ENCODE data around the gene LZTR1.
"Not testable (repeated sequence)": the region's sequence is repeated elsewhere in the genome, so short reads cannot be mapped to it uniquely, and the experiment has no call there.

LZTR1 gene

DNA sequence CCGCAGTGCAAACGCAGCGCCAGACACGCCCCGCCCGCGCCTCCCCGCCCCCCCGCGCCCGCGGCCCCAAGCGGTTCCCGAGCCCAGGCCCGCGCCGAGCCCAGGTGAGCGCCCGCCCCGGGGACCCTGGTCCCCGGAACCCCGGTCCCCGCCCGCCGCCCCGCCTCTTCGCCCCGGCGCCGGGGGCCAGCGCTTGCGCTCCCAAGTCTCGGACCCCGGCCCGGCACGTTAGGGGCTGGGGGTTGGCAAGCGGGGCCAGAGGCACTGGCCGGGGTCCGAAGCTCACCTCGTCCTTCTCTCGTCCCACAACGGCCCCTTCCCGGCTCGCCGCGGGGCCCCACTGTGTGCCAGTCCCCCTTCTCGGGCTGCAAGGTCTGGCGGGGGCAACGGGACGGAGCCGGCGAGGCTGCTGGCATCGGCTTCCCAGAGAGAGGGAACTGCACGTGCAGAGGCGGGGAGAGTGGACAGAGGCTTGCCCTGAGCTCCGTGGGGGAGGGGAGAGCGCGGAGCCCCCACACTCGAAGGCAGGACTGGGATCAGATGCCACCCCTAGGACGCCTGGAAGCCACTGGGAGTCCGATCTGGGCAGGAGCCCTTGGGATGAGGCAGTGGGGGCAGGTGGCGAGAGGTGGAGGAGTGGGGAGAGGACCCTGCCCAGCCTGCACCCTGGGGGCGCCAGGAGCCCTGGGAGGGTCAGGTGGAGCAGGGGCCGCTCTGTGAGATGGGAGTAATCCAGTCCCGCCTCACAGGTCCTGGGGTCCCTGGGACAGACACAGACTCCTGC lies 16.8 kb upstream of the LZTR1 start:
- DNase-seq (ENCODE audit: low read depth in 1 of 2, low spot score in 1 of 2), result no peak

- no peak for DNase-seq (ENCODE audit: low read depth in 1 of 2, low spot score in 1 of 2)
Observed at GRCh38 chr22:20965888-20966855, 15.9 kb upstream of the LZTR1 start.

GRCh38 chr22:20966883-20967696 lies 15.0 kb upstream of the LZTR1 start, which contains the start of gene AIFM3:
Gene AIFM3 (plus strand): TSS chr22:20967255. CDS start chr22:20967945, 690 bp downstream.
- no peak for DNase-seq (ENCODE audit: low read depth in 1 of 2, low spot score in 1 of 2)

- no peak for DNase-seq (ENCODE audit: low read depth in 1 of 2, low spot score in 1 of 2)
Observed at GRCh38 chr22:20967697-20968211, 14.3 kb upstream of the LZTR1 start.

- DNase-seq (ENCODE audit: low read depth in 1 of 2, low spot score in 1 of 2), result no peak
Observed at GRCh38 chr22:20968281-20968977, 13.7 kb upstream of the LZTR1 start.

- DNase-seq (ENCODE audit: low read depth in 1 of 2, low spot score in 1 of 2), result no peak
Observed at GRCh38 chr22:20970939-20971657, 11.0 kb upstream of the LZTR1 start.

GRCh38 chr22:20972014-20972694 lies 9.9 kb upstream of the LZTR1 start:
- DNase-seq (ENCODE audit: low read depth in 1 of 2, low spot score in 1 of 2), result not testable (repeated sequence)

- no peak for DNase-seq (ENCODE audit: low read depth in 1 of 2, low spot score in 1 of 2)
Observed at GRCh38 chr22:20972933-20973577, 9.0 kb upstream of the LZTR1 start.

DNA sequence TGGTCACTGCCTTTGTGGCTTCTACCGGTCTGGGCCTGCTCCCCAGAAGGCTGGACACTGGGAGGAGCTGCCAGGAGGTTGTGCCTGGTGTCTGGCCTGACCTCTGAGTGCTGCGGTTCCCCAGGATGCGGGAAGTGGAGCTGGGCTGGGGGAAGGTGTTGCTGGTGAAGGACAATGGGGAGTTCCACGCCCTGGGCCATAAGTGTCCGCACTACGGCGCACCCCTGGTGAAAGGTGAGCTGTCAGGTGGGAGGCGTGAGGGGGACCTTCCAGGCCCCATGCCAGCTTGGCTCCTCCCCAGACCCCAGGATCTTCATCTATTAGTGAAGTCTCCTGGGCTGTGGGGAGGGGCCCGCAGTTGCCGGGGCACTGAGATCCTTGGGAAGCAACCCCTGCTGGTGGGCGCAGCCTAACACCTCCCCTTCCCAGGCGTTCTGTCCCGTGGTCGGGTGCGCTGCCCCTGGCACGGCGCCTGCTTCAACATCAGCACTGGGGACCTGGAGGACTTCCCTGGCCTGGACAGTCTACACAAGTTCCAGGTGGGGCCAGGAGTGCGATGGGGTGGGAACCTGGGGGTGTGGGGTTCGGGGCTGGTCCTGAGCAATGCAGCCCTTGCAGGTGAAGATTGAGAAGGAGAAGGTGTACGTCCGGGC lies 8.3 kb upstream of the LZTR1 start:
- DNase-seq (ENCODE audit: low read depth in 1 of 2, low spot score in 1 of 2), result no peak

- no peak for DNase-seq (ENCODE audit: low read depth in 1 of 2, low spot score in 1 of 2)
Observed at GRCh38 chr22:20974336-20974955, 7.7 kb upstream of the LZTR1 start.

GRCh38 chr22:20975541-20976290 lies 6.4 kb upstream of the LZTR1 start:
- DNase-seq (ENCODE audit: low read depth in 1 of 2, low spot score in 1 of 2), result no peak

DNA sequence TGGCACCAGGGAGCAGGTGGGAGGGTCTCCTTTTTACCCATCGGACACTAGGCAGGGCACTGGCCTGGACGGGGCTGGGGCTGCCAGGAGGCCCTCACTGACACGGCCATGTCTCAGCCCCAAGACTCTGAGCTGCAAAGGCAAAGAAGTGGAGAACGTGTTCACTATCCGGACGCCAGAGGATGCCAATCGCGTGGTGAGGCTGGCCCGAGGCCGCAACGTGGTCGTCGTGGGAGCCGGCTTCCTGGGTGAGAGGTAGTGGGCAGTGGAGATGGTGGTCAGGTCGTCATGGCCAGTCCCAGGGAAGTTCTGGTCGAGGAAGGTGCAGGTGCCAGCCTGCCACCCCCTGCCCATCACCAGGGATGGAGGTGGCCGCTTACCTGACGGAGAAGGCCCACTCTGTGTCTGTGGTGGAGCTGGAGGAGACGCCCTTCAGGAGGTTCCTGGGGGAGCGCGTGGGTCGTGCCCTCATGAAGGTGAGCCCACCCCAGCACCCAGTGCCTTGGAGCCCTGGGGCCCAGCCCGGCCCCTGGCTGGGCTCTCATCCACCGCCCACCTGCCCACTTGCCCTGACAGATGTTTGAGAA lies 5.7 kb upstream of the LZTR1 start:
- DNase-seq (ENCODE audit: low read depth in 1 of 2, low spot score in 1 of 2), result no peak

GRCh38 chr22:20977019-20977418 lies 5.1 kb upstream of the LZTR1 start:
- no peak for DNase-seq (ENCODE audit: low read depth in 1 of 2, low spot score in 1 of 2)

- DNase-seq (ENCODE audit: low read depth in 1 of 2, low spot score in 1 of 2), result no peak
Observed at GRCh38 chr22:20977516-20978170, 4.5 kb upstream of the LZTR1 start.

DNA sequence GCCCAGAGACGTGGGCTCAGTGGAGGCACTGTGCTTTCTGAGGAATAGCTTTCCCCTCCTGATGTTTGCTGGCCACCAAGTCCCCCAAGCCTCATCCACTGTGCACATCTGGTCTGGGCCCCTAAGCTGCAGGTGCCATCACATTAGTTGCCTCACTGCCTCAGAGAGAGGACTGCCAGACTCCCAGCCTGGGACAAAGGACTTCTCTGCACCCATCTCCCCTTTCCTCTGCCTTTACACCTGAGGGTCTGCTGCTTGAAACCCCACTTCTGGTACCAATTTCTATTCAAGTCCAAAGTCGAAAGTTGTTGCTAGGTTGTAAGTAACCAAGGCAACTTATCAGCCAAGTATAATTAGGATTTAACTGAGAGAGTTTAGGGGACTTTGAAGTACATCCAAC lies 3.7 kb upstream of the LZTR1 start:
- no peak for DNase-seq (ENCODE audit: low read depth in 1 of 2, low spot score in 1 of 2)

DNA sequence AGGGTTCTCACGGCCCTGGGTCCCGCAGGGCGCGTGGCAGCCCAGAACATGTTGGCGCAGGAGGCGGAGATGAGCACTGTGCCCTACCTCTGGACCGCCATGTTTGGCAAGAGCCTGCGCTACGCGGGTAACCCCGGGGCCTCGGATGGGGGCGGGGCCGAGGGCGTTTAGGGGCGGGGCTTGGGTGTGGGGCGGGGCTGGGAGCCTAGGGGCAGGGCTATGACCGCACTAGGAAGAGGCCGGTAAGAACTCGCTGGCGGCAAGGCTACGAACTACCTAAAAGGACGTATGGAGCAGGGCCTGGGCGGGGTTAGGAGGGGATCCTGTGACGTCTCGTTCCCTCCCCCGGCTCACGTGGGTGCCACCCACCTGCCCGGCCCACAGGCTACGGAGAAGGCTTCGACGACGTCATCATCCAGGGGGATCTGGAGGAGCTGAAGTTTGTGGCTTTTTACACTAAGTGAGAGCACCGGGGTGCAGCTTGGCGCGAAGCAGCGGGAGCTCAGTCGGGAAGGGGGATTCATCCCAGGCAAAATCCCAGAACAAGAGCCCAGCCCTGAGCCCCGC lies 2.8 kb upstream of the LZTR1 start:
- DNase-seq (ENCODE audit: low read depth in 1 of 2, low spot score in 1 of 2), result peak; percentile 18 to 49

Data from stimulated activated CD4-positive, alpha-beta T cell treated with anti-CD3 and anti-CD28 coated beads, Interleukin-15, amount 100 ng/mL, for 1 hour (primary cell).